Sigmoid colon (tissue), 7 donors: ENCODE data around the gene GRAP. TPM values are rescaled to one million over a fixed set of nuclear protein-coding genes. Genes with fewer than 3 reads are reported as not detected.
"Not testable (repeated sequence)": the region's sequence is repeated elsewhere in the genome, so short reads cannot be mapped to it uniquely, and the experiment has no call there.

Source experiments
- DNase-seq: peaks from one replicate; pipeline ENCODE4 v3.0.0-alpha.2; 2019
- H3K27ac ChIP-seq, 4 donors: fragments of 200-600 bp; sonication (generic); one replicate each; pipeline ENCODE4 v1.5.1; 2016 to 2019; ENCODE audit warnings: mild to moderate bottlenecking in 1 of 4
- H3K27me3 ChIP-seq, 3 donors: fragments of 200-600 bp; sonication (generic); one replicate each; pipeline ENCODE4 v1.5.1; 2019; ENCODE audit warnings: mild to moderate bottlenecking in 1 of 3
- H3K36me3 ChIP-seq, 4 donors: fragments of 200-600 bp; sonication (generic); one replicate each; pipeline ENCODE4 v1.5.1; 2016 to 2019
- H3K4me1 ChIP-seq, 4 donors: fragments of 200-600 bp; sonication (generic); one replicate each; pipeline ENCODE4 v1.5.1; 2017 to 2019
- H3K4me3 ChIP-seq, 4 donors: fragments of 200-600 bp; sonication (generic); one replicate each; pipeline ENCODE4 v1.5.1; 2017 to 2019; ENCODE audit warnings: mild to moderate bottlenecking in 2 of 4, moderate library complexity in 1 of 4
- H3K9me3 ChIP-seq, 4 donors: fragments of 200-600 bp in 3 of 4; sonication (generic) in 3 of 4; one replicate each; pipeline versions ENCODE4 v1.5.1 to v1.6.1; 2013 to 2019
- CTCF ChIP-seq, 4 experiments: fragments of 450-650 bp in 3 of 4; fragments of 200-600 bp in 1 of 4; IDR thresholded peaks; one replicate each; pipeline ENCODE4 v1.5.1; 2016 to 2019; ENCODE audit warnings: antibody characterized with exemption in 4 of 4, mild to moderate bottlenecking in 3 of 4, moderate library complexity in 2 of 4
- EP300 ChIP-seq, 4 donors: sonication (generic); formaldehyde crosslinking; IDR thresholded peaks; one replicate each; pipeline ENCODE4 v1.6.1; 2017; ENCODE audit warnings: antibody characterized with exemption in 4 of 4
- POLR2A ChIP-seq, 2 donors: fragments of 450-650 bp; IDR thresholded peaks; one replicate each; pipeline ENCODE4 v1.6.1; 2016; ENCODE audit warnings: antibody characterized with exemption in 2 of 2, mild to moderate bottlenecking in 2 of 2, moderate library complexity in 2 of 2
- POLR2AphosphoS5 ChIP-seq, 4 donors: sonication (generic); formaldehyde crosslinking; IDR thresholded peaks; one replicate each; pipeline ENCODE4 v1.6.1; 2017; ENCODE audit warnings: antibody characterized with exemption in 4 of 4
- WGBS, 2 donors: extraction: QIAGEN DNeasy Blood & Tissue Kit; methylation state at CpG; one replicate each; pipeline ENCODE4 v1.1.7; 2013; 5-methylcytosine and 5-hydroxymethylcytosine counted together
- intact Hi-C: fragments of 100-400 bp; cut with DNase I; formaldehyde crosslinking; loops from one replicate; pipeline ENCODE4 v1.15.1; 2023
- polyA plus RNA-seq, 3 donors: library from polyadenylated mRNA; stranded (reverse); fragments of 200-250 nt; gene quantifications; one replicate each; pipeline ENCODE4 v1.2.3, GENCODE V29; 2013
- total RNA-seq, 4 donors: library from RNA; depleted of rRNA; stranded (reverse); fragments of >200 nt; gene quantifications; one replicate each; pipeline ENCODE4 v1.1.0, GENCODE V29; 2016
- donor health status: healthy with polysubstance abuse.
- donor health status: Bipolar disorder and iron deficiency.
- donor health status: healthy.

GRAP gene
- total and polyA plus RNA-seq, 7 donors = 1.2 to 18.2 (median 3.3) TPM

- intact Hi-C loops = no loop called here
- Histone ChIP-seq H3K4me1 (no peaks in the 10 kb centered on the region), H3K9me3 (no peaks in the 10 kb centered on the region), H3K27ac (no peak overlapping the region), H3K36me3 (no peaks in the 10 kb centered on the region), H3K4me3 (no peak overlapping the region), H3K27me3 (no peaks in the 10 kb centered on the region)
- DNase-seq = no peak
- TF ChIP-seq POLR2AphosphoS5 (IDR thresholded peaks at IDR 0.05) (no peak), EP300 (IDR thresholded peaks at IDR 0.05) (no peak), POLR2A (IDR thresholded peaks at IDR 0.05) (no peak), CTCF (IDR thresholded peaks at IDR 0.05) (no peak)
- WGBS, 2 donors = 93 to 95% methylated on average over 24 of the region's 24 CpGs
Observed at GRCh38 chr17:19021622-19022083, 25.1 kb downstream of the GRAP start.

DNA sequence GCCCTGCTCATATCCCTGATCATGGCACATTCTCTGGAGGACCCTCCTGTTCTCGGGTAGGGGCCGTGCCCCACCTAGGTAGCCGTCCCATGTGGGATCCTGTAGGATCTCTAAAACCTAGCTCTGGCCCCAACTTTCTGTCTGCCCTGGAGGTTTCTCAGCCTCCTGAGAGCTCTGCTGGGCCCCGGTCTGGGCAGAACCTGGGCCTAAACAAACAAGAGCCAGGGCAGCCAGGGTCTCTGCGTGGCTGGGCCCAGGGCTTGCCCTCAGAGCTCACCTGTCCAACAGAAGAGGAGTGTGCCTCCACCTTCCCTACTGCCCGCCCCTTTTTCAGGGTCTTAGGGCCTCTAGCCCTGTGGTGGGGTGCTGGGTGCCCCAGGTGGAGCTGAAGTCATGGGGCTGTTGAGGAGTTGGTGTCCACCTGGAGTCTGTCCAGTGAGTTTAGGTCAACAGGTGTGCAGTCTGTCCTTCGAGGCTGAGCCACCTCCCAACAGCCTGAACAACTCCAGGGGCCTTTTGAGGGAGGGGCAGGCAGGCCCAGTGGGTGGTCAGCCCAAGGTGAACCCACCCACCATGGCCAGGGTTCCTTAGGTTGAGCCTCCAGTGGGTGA, 25.6 kb downstream of the GRAP start:
- WGBS, 2 donors = 90 to 95% methylated on average over 7 of the region's 7 CpGs
- H3K27ac ChIP-seq, H3K4me3 ChIP-seq, H3K27me3 ChIP-seq, intact Hi-C loops, H3K36me3 ChIP-seq, DNase-seq, H3K4me1 ChIP-seq, H3K9me3 ChIP-seq: not testable (repeated sequence)

DNA sequence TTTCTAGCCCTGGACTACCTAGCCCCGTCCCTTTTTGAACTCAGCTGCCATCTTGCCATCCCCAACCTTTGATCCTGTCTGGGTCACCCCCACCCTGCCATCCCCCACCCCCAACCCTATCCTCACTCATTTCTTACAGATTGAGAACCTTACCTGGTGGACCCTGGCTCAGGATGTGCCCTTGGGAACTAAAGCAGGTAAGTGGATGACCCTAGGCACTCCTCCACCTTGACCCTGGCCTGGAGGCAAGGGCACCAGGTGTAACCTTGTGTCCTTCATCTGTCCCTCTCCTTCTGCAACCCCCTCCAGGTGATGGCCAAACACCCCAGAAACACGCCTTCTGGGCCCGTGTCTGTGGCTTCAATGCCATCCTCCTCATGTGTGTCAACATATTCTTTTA, 26.7 kb downstream of the GRAP start:
- Histone ChIP-seq H3K36me3 (no peaks in the 10 kb centered on the region), H3K4me1 (no peaks in the 10 kb centered on the region), H3K27me3 (no peaks in the 10 kb centered on the region), H3K4me3 (no peak overlapping the region), H3K9me3 (no peaks in the 10 kb centered on the region), H3K27ac (no peak overlapping the region)
- WGBS, 2 donors = 91 to 94% methylated on average over 3 of the region's 3 CpGs
- DNase-seq = no peak
- no peak for TF ChIP-seq POLR2AphosphoS5 (IDR thresholded peaks at IDR 0.05)
- no peak for TF ChIP-seq POLR2A (IDR thresholded peaks at IDR 0.05)
- no peak for TF ChIP-seq EP300 (IDR thresholded peaks at IDR 0.05)
- no peak for TF ChIP-seq CTCF (IDR thresholded peaks at IDR 0.05)
- intact Hi-C loops = no loop called here

DNA sequence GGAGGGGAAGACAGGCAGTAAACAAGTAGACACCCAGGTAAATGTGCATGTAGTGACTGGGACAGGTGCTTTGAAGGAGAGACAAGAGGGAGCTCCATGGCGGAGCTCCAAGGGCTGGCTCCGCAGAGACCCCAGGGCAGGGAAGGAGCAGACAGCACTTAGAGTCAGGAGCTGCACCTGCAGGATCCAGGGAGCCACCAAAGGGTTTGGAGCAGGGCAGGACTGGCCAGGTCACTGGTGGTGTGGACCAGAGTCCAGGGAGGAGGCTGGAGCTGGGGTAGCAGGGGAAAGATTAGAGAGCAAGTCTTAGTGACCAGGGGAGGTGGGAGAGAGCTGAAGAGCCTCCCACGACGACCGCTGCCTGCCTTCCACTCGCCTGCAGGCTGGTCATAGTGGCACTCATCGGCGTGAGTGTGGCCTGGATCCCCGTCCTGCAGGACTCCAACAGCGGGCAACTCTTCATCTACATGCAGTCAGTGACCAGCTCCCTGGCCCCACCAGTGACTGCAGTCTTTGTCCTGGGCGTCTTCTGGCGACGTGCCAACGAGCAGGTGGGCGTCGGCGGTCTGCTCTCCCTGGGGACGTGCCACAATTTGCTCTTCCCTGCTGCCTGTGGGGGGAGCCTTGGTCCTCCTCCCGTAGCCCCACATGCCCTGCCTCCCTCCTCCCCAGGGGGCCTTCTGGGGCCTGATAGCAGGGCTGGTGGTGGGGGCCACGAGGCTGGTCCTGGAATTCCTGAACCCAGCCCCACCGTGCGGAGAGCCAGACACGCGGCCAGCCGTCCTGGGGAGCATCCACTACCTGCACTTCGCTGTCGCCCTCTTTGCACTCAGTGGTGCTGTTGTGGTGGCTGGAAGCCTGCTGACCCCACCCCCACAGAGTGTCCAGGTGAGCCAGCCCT, 27.5 kb downstream of the GRAP start:
- intact Hi-C loops = no loop called here
- WGBS, 2 donors = 68 to 76% methylated on average over 27 of the region's 27 CpGs
- no peaks in the 10 kb centered on the region for H3K36me3 ChIP-seq
- no peak overlapping the region for H3K4me3 ChIP-seq
- no peaks in the 10 kb centered on the region for H3K4me1 ChIP-seq
- H3K9me3 ChIP-seq = no peaks in the 10 kb centered on the region
- H3K27me3 ChIP-seq = no peaks in the 10 kb centered on the region
- no peak for TF ChIP-seq POLR2AphosphoS5 (IDR thresholded peaks at IDR 0.05)
- no peak for TF ChIP-seq EP300 (IDR thresholded peaks at IDR 0.05)
- TF ChIP-seq POLR2A (IDR thresholded peaks at IDR 0.05) = no peak
- no peak for TF ChIP-seq CTCF (IDR thresholded peaks at IDR 0.05)
- H3K27ac ChIP-seq = no peak overlapping the region
- no peak for DNase-seq

DNA sequence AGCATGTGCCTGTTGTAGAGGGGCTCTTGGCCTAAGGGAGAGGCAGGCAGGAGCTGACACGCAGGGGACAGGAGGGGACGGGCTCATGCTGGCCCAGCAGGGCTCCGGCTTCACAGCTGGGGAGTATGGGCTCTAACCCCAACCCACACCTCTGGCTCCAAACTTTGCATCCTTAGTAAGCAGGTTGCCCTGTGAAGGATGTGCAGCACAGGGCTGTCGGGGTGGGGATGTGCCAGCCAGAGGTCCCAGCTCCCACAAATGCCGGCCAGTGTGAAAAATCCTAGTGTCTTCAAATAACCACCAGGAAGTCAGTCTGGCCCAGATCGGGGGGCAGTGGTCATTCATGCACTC, 28.2 kb downstream of the GRAP start:
- H3K4me1 ChIP-seq = no peaks in the 10 kb centered on the region
- no peak for DNase-seq
- intact Hi-C loops = no loop called here
- H3K27me3 ChIP-seq = no peaks in the 10 kb centered on the region
- H3K4me3 ChIP-seq = no peak overlapping the region
- no peaks in the 10 kb centered on the region for H3K36me3 ChIP-seq
- no peak for TF ChIP-seq CTCF (IDR thresholded peaks at IDR 0.05)
- no peak for TF ChIP-seq POLR2A (IDR thresholded peaks at IDR 0.05)
- no peak for TF ChIP-seq EP300 (IDR thresholded peaks at IDR 0.05)
- no peak for TF ChIP-seq POLR2AphosphoS5 (IDR thresholded peaks at IDR 0.05)
- no peaks in the 10 kb centered on the region for H3K9me3 ChIP-seq
- H3K27ac ChIP-seq = no peak overlapping the region
- 87 to 88% methylated on average over 6 of the region's 6 CpGs for WGBS, 2 donors
